ENCODE results near the gene MFSD2B.

The MFSD2B gene

GRCh38 chr2:24050041-24050979 is 40.4 kb downstream of the MFSD2B start:
- no peak for DNase-seq (ENCODE audit: low read depth in 2 of 2)

- no peak for DNase-seq (ENCODE audit: low read depth in 2 of 2)
Observed at GRCh38 chr2:24051833-24052232, 41.9 kb downstream of the MFSD2B start.

- DNase-seq (ENCODE audit: low read depth in 2 of 2): no peak
Observed at GRCh38 chr2:24052951-24053350, 43.1 kb downstream of the MFSD2B start.

GRCh38 chr2:24054366-24055010 is 44.6 kb downstream of the MFSD2B start:
- no peak for DNase-seq (ENCODE audit: low read depth in 2 of 2)

- no peak for DNase-seq (ENCODE audit: low read depth in 2 of 2)
Observed at GRCh38 chr2:24055750-24056149, 45.9 kb downstream of the MFSD2B start.

- no peak for DNase-seq (ENCODE audit: low read depth in 2 of 2)
Observed at GRCh38 chr2:24058564-24059271, 48.8 kb downstream of the MFSD2B start.

GRCh38 chr2:24065341-24065740 is 55.5 kb downstream of the MFSD2B start:
- no peak for DNase-seq (ENCODE audit: low read depth in 2 of 2)

- no peak for DNase-seq (ENCODE audit: low read depth in 2 of 2)
Observed at GRCh38 chr2:24072259-24072658, 62.4 kb downstream of the MFSD2B start.

- DNase-seq (ENCODE audit: low read depth in 2 of 2): no peak
Observed at GRCh38 chr2:24073816-24074215, 63.9 kb downstream of the MFSD2B start.

GRCh38 chr2:24075259-24075658 is 65.4 kb downstream of the MFSD2B start:
- DNase-seq (ENCODE audit: low read depth in 2 of 2): no peak
